NCI-H82 treated with DMSO at 0.1 percent for 48 hours (cell line): Measurements from ENCODE around the gene GALNT10.
A peak's percentile ranks its signal among the peaks of the same experiment; 100 is the strongest.

Experiments
- DNase-seq: peaks from one replicate; lab custom pipeline; 2025; ENCODE audit not compliant: unreplicated experiment; lab: John Stamatoyannopoulos, UW

The GALNT10 gene

GRCh38 chr5:154400678-154401077 is 210.1 kb downstream of the GALNT10 start:
- DNase-seq = no peak

GRCh38 chr5:154401355-154401754 is 210.8 kb downstream of the GALNT10 start:
- DNase-seq = no peak

- no peak for DNase-seq
Measured at GRCh38 chr5:154401931-154402330, 211.4 kb downstream of the GALNT10 start.

GRCh38 chr5:154402611-154403010 is 212.1 kb downstream of the GALNT10 start:
- DNase-seq = no peak

- no peak for DNase-seq
Measured at GRCh38 chr5:154403234-154403633, 212.7 kb downstream of the GALNT10 start.

- no peak for DNase-seq
Measured at GRCh38 chr5:154403776-154404387, 213.3 kb downstream of the GALNT10 start.

- DNase-seq = peak; percentile 43
Measured at GRCh38 chr5:154405078-154405792, 214.7 kb downstream of the GALNT10 start.

GRCh38 chr5:154406231-154406630 is 215.7 kb downstream of the GALNT10 start:
- DNase-seq = no peak

- no peak for DNase-seq
Measured at GRCh38 chr5:154406826-154407225, 216.3 kb downstream of the GALNT10 start.

GRCh38 chr5:154408811-154409210 is 218.3 kb downstream of the GALNT10 start:
- no peak for DNase-seq

GRCh38 chr5:154409230-154409840 is 218.8 kb downstream of the GALNT10 start:
- DNase-seq = no peak

GRCh38 chr5:154410008-154410407 is 219.5 kb downstream of the GALNT10 start:
- no peak for DNase-seq

- DNase-seq = no peak
Measured at GRCh38 chr5:154410786-154411185, 220.3 kb downstream of the GALNT10 start.

- no peak for DNase-seq
Measured at GRCh38 chr5:154411338-154411737, 220.8 kb downstream of the GALNT10 start.

- DNase-seq = no peak
Measured at GRCh38 chr5:154412316-154412715, 221.8 kb downstream of the GALNT10 start.

- no peak for DNase-seq
Measured at GRCh38 chr5:154412925-154413324, 222.4 kb downstream of the GALNT10 start.

- DNase-seq = no peak
Measured at GRCh38 chr5:154415114-154415513, 224.6 kb downstream of the GALNT10 start.

GRCh38 chr5:154418344-154418820 is 227.8 kb downstream of the GALNT10 start:
- no peak for DNase-seq

GRCh38 chr5:154419236-154419635 is 228.7 kb downstream of the GALNT10 start:
- no peak for DNase-seq

- DNase-seq = peak; percentile 3
Measured at GRCh38 chr5:154421868-154422267, 231.3 kb downstream of the GALNT10 start.

GRCh38 chr5:154422298-154422697 is 231.8 kb downstream of the GALNT10 start:
- no peak for DNase-seq

- no peak for DNase-seq
Measured at GRCh38 chr5:154428208-154428607, 237.7 kb downstream of the GALNT10 start.
